HG03064 (cell line): ENCODE results near the gene WNT7B.

ENCODE experiments used
- ATAC-seq: cut with Tn5 transposase; IDR thresholded peaks from one replicate; pipeline ENCODE4 v1.9.1; 2021; ENCODE audit warnings: low read depth; ENCODE audit not compliant: unreplicated experiment

Gene WNT7B

GRCh38 chr22:45880091-45880715 is 96.8 kb downstream of the WNT7B start:
- no peak for ATAC-seq

GRCh38 chr22:45879552-45879949 is 97.4 kb downstream of the WNT7B start:
- ATAC-seq, result no peak

GRCh38 chr22:45878901-45879551 is 97.9 kb downstream of the WNT7B start:
- ATAC-seq, result no peak

GRCh38 chr22:45878051-45878781 is 98.7 kb downstream of the WNT7B start:
- no peak for ATAC-seq

- ATAC-seq, result no peak
These were observed 99.3 kb downstream of the WNT7B start for GRCh38 chr22:45877651-45878050.

- no peak for ATAC-seq
These were observed 100.0 kb downstream of the WNT7B start for GRCh38 chr22:45877036-45877380.

GRCh38 chr22:45876136-45877035 is 100.6 kb downstream of the WNT7B start:
- ATAC-seq, result no peak

GRCh38 chr22:45872659-45873263 is 104.2 kb downstream of the WNT7B start:
- ATAC-seq, result no peak

- no peak for ATAC-seq
These were observed 105.2 kb downstream of the WNT7B start for GRCh38 chr22:45871721-45872120.
